GM13976 (cell line): ENCODE measurements around the gene SLC38A1.
"Not testable (repeated sequence)": the region's sequence is repeated elsewhere in the genome, so short reads cannot be mapped to it uniquely, and the experiment has no call there.

Source experiments
- DNase-seq: peaks from one replicate; pipeline ENCODE4 v3.0.0; 2012; ENCODE audit warnings: low spot score
- CTCF ChIP-seq: IDR thresholded peaks from 2 replicates; pipeline ENCODE4 v1.5.1; 2012; ENCODE audit warnings: borderline replicate concordance, mild to moderate bottlenecking; ENCODE audit not compliant: insufficient read depth; ENCODE audit errors: extremely low read depth, missing control alignments, control extremely low read depth
- in situ Hi-C: fragments of 300-500 bp; cut with MboI; formaldehyde crosslinking; loops from one replicate; pipeline ENCODE4 v1.12.0; 2022; ENCODE audit warnings: low sequenced_read_pairs, mixed read lengths, inconsistent platforms; ENCODE audit not compliant: unreplicated experiment

The SLC38A1 gene

GRCh38 chr12:46174919-46175318 is 93.9 kb downstream of the SLC38A1 start:
- no peak for DNase-seq
- in situ Hi-C loops: loop anchor here (25.0 kb wide), 1 partner anchor 187 kb away; the partner anchor contains the start of gene SLC38A2
- TF ChIP-seq CTCF: no peak

- in situ Hi-C loops: loop anchor here (25.0 kb wide), 1 partner anchor 188 kb away; the partner anchor contains the start of gene SLC38A2
- peak; percentile 8 for DNase-seq
- no peak for TF ChIP-seq CTCF
Observed at GRCh38 chr12:46174061-46174662, 94.7 kb downstream of the SLC38A1 start.

GRCh38 chr12:46168426-46168825 is 100.4 kb downstream of the SLC38A1 start:
- DNase-seq: no peak
- TF ChIP-seq CTCF: no peak
- in situ Hi-C loops: loop anchor here (25.0 kb wide), 1 partner anchor 194 kb away; the partner anchor contains the start of gene SLC38A2

GRCh38 chr12:46167412-46167811 is 101.4 kb downstream of the SLC38A1 start:
- no peak for TF ChIP-seq CTCF
- in situ Hi-C loops: loop anchor here (25.0 kb wide), 1 partner anchor 195 kb away; the partner anchor contains the start of gene SLC38A2
- no peak for DNase-seq

GRCh38 chr12:46165191-46165590 is 103.7 kb downstream of the SLC38A1 start:
- no peak for TF ChIP-seq CTCF
- DNase-seq: no peak
- in situ Hi-C loops: loop anchor here (25.0 kb wide), 1 partner anchor 197 kb away; the partner anchor contains the start of gene SLC38A2

GRCh38 chr12:46164186-46164761 is 104.6 kb downstream of the SLC38A1 start:
- in situ Hi-C loops: loop anchor here (25.0 kb wide), 1 partner anchor 198 kb away; the partner anchor contains the start of gene SLC38A2
- no peak for DNase-seq

GRCh38 chr12:46162549-46163076 is 106.2 kb downstream of the SLC38A1 start:
- in situ Hi-C loops: loop anchor here (25.0 kb wide), 1 partner anchor 200 kb away; the partner anchor contains the start of gene SLC38A2
- DNase-seq: not testable (repeated sequence)

More at GRCh38 chr12:46164186-46164761, 104.6 kb downstream of the SLC38A1 start:
- no peak for TF ChIP-seq CTCF
